GM18870 (cell line): ENCODE measurements around the gene KL.

Experiments used
- ATAC-seq: cut with Tn5 transposase; IDR thresholded peaks from one replicate; pipeline ENCODE4 v1.9.1; 2021; ENCODE audit warnings: moderate library complexity; ENCODE audit not compliant: unreplicated experiment

The KL gene

DNA sequence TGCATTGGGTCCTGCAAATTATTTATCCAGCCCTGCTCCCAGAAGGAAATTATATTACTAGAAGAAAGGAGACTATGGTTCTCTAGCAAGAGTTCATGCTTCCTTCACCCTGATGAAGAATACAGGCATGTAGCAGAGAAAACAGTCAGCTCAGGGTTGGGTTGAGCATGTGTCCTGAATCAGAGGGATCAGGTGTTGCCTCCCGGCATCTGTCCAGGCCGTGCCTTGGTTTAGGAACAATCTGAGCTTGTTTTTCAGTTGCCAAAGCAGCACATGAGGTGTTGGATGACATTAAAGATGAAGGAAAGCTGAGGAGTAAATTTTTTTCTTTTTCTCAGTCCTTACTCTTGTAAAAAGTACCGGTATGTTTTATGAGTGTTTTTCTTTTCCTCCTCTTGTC, 62.0 kb downstream of the KL start:
- no peak for ATAC-seq

DNA sequence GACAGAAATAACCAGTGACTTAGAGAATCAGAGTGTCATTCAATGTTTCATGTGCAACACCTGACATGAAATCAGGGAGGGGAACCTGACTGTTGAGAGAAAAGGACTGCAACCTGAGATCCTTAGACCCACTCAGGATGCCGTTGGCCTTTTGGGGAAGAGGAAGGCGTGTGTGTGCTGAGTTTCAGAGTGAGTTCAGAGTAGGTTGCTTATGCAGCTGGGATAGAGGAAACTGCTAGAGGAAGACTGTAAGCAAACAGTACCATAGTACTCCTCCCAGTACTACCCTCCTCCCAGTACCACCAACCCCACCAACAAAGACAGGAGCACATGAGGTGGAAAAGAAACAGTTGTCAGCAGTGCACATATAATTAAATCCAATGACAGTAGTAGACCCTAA, 63.7 kb downstream of the KL start:
- no peak for ATAC-seq

DNA sequence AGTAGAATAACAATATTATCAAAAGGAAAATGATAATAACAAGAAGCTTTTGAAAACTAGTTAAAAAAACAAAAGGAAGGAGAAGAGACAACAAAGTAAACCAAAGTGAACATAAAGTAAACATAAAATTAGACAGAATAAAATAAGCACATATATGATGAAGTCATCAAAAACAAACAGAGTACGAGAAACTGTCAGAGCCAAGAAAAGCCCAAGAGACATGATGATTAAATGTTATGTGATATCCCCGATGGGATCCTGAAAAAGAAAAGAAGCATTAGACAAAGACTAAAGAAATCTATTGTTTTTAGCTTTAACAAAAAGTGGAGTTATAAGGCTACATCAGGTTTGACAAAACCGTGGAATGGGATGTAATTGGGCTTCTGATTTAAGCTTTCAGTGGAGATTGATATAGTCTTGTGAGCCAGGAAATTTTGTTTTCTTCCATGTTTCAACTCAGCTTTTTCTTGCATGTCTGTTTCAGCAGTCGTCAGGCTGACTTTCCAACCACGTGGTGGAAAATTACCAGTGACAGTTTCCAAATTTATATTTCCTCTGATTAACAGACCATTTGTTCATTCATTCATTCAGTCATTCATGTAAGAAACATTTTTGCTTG, 64.9 kb downstream of the KL start:
- ATAC-seq = no peak

DNA sequence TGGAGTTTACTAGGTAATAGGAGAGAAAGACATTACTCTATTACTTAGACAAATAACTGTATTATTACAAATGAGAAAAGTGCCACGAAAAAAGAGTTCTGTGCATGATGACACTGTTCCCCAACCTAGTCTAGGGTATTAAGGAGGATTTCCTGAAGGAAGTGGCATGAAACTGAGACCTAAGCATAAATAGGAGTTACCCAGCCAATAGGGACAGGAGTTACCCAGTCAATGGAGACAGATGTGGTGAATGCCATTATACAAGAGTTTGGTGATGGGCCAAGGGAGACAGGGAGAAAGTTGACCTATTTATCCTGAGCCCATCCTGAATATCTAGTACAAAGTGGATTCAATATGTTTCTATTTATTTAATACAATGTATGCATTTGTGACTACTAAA, 65.4 kb downstream of the KL start:
- no peak for ATAC-seq

DNA sequence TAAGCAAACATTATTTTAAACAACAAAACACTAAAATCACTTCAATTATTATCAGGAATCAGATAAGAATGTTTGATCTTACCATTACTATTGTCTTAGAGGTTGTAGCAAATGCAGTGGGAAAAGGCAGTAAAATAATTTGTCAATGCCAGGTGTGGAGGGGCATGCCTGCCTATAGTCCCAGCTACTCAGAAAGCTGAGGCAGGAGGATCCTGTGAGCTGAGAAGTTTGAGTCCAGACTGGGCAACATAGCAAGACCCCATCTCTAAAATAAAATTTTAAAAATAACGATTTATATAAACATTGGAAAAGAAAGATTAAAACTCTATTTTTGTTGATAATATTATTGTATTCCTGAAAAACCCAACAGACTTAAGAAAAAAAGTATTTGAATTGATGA, 66.8 kb downstream of the KL start:
- no peak for ATAC-seq

DNA sequence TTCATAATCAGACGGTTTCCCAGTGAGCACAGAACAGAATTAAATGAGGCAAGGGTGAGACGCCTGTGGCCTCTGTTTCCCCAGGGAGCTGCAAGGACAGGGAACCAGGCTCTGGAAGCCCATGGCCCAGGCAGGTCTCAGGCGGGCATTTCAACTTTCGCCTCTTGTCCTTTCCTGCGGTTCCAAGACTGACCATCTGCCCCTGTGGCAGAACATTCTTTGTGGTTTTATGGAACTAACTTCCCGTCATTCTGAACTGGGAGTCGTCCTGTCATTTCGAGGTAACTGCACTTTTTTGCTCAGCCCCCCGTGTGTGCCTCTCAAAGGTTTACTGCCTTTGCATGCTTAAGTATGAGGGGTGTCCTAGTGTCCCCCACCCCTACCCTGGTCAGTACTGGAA, 70.9 kb downstream of the KL start:
- ATAC-seq = no peak

DNA sequence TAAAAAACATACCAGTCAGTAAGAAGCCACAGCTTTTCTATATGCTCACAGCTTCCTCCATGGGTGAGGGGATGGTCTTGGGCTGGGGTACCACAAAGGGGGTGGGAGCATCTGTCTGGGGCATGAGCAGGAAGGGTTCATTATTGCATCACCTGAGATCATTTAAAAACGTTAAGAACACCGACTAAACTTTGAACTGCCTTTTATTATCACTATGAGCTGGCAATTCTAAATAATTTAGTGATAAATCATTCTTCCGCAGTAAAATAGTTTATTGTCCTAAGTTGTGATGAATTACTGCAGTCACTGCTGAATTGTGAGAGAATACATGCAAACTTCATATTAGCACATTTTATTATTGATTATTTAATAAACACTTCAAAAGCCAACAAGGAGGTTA, 71.6 kb downstream of the KL start:
- ATAC-seq = no peak

DNA sequence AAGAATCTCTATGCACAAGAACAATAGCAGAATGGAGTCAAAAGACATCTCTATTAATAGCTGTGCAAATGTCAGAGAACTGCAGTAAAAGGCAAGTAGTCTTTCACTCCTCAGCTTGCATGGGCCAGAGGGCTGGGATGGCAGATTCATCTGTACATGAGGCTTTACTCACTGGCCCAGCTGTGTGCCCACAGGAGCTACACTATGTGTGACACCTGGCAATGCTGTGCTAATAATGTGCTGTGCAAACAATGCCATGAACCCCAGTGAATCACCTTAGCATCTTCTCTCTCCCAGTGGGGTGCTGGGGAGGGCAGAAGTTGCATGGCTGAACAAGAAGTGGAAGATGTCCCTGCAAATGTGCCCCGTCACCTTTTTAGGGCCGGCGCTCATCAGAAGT, 73.1 kb downstream of the KL start:
- ATAC-seq = no peak

DNA sequence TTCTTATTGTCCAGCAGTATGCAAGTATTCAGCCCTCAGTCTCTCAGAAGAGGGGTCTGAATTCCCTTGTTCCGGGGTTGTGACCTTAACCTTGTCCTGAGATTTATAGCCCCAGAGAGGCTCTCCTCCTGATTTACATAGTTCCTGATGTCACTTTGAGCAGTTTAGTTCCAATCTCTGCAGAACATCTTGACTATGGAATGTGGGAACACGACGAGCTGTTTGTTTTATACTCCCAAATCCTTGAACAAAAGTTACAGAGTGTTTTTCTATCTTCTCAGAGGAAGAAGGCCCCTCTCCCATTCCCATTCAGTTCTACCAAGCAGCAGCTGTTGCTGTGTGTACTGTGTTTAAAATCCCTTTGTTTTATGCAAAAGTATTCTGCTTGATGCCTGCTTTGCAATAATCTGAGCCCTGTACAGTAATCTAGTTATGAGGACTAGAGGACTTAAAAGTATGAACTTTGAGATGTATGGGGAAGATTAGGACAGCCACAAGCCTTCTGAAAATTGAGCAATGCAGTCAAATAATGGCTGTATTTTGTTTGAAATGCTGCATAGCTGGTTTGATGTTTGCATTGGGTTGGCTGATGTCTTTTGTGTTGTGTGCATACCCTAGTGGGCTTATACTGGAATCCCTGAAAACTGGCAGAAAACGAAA, 74.7 kb downstream of the KL start:
- ATAC-seq = no peak

DNA sequence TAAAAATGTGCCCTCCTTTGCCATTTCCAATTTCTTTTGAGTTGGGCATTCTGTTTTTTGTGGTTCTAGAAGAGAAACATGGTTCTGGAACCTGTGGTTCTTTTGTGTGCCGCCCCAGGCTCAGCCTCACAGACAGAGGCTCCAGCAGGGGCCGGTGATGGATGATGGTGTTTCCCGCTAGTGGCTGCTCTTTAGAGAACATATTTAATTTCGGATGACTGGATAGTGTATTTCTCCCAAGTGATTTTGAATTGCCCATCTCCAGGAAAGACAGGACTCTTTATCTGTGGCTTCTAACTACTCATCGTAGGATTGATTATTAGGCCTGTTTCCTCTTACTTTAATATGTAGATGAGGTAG, 75.2 kb downstream of the KL start:
- ATAC-seq = no peak

DNA sequence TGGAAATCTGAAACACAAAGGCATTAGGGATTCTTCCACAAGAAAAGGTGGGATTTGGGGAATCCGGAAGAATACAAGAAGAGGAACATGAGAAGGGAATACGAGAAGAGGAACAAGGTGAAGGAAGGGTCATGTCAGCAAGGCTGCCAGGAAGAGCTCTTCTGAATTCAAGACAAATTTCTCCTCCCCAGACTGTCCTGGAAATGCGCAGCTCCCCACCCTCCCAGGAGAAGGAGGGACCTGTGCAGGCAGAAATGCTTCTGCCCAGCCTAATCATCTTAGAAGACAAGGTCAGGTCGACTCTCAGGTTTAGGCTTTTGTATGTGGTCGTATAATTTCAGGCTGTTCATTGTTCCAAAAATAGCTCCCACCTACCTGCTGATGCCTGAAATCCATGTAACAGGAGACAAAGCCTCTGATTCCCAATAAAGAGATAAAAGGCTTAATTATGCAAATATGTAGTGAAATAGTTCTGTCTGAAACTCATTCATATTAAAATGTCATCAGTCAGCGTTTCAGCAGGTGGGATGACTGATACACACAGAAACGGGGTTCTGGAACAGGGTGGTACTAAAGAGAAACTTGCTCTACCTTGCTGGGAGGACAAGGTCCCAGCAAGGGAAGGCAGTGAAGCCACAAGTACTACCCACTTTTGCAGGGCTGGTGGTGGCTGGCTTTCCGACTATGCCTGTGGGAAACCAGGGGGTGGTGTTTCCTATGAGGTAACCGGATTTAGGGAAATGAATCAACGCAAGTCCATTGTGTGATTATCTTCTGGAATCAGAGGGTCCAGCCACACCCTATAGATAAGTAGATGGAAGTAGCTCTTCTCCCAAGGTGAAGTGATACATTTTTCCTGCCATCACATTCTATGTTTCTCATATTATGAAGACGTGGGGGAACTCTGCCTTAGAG, 76.1 kb downstream of the KL start:
- ATAC-seq = no peak

DNA sequence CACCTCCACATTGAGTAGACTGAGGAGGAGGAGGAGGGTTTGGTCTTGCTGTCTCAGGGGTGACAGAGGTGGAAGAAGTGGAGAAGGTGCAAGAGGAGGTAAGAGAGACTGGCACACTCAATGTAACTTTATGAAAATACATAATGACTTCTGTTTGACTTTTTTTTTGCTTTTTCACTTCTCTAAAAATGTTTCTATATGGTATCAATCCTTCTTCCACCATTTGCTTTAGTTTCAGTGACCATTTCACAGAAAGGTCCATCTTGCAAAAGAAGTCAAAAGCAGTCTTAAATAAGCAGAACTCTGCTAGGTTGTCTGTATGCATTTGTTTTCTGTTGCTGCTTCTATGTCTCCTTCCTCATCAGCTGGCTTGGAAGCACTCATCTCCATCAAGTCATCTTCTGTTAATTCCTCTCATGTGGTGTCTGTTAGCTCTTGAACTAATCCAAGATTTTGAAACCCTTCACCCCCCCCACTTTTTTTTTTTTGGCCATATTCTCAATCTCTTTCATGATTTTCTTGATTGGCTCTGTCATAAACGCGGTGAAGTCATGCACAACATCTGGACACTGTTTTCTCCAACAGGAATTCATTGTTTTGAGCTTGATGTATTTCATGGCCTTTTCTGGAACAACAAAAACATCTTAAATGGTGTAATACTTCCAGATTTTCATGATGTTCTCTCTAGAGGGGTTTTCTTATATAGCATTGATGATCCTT, 80.8 kb downstream of the KL start:
- ATAC-seq = no peak

DNA sequence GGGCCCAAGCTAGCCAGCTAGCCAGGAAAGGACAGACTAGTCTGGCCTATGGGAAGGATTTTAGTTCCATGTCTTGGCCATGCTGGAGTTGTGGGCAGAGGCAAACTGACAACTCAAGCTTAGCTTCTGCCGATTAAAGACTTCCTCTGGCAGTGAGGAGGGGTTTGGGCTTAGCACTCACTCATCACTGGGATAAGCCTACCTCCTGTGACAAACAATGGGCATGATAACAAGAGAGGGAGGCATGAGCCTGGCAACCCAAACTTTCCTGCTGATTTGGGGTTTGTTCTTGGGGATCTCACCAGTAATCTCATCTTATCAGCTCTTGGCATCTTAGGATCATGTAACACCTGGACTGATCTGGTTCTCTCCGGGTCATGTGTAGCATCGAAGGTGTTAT, 83.6 kb downstream of the KL start:
- ATAC-seq = no peak

DNA sequence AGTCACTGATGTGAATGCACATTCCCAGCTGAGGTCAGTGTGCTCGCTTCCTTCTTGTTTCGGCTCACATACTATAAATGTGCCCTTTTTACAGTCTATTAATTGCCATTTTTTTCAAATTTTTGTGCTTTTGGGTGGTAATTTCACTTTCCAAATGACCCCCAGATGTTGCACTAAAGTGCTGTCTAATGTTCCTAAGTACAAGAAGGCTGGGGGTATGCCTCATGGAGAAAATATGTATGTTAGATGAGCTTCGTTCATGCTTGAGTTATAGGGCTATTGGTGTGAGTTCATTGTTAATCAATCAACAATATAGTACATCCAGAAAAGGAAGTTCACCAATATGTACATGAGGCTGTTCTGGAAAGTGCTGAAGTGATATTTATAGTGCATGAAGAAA, 84.7 kb downstream of the KL start:
- no peak for ATAC-seq

DNA sequence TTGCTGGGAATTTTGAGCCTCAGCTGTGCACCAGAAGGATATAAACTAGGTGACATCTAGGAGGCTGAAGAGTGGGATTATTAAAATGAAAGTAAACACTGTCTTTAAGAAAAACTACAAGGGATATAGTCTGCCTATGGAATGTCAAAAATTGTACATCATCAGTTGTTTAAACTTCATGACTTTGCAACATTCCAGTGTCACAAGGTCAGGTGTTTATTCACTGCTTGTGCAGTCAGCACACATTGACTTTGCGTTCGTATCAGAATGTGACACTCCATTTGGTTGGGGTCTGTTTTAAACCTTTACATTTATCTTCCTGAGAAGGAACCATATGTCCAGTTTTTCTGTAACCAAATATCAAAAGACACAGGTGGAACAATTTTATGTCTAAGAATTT, 85.6 kb downstream of the KL start:
- no peak for ATAC-seq

DNA sequence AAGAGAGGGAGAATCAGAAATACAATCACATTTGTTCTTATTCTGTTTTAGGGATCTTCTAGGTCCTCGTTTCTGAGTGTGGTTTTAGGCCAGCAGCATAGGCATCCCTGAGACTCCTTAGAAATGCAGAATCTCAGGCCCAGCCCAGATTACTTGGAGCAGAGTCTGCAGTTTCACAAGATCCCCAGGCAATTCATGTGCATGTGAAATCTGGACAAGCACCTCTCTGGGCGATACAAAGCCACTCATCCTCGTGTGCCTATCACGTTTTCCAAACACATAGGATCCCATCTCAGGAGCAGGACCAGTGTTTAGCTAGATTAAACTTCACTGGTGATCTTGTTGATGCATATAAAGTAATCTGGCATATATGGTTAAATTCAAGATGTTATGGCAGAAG, 87.2 kb downstream of the KL start:
- ATAC-seq = no peak

DNA sequence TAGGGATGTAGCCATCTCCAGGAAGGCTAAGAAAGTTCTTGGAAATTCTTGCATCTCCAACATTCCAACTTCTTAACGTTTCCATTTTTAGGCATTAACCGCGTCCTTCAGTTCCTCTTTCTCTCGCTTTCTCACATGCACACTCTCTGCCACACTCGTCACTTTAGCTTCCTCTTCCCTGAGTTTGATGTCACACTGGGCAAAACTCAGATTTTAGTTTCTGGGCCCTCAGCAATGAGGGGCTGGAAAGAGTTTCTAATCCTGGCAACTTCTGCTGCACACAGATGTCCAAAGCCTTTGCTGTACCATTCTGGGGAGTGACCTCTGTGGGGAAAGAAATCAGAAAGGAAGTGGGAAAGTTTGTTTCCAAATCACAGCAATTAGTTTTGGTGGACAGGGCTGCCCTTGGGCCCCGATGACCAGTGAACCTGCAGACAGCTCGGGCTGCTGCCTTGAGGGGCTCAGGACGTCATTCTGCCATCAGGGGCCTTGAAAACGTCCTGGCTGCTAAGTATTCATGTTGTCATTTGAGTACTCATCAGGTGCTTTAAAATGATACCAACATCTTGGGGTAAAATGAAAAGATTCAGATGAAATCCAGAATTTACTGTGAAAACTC, 89.3 kb downstream of the KL start:
- ATAC-seq = no peak

DNA sequence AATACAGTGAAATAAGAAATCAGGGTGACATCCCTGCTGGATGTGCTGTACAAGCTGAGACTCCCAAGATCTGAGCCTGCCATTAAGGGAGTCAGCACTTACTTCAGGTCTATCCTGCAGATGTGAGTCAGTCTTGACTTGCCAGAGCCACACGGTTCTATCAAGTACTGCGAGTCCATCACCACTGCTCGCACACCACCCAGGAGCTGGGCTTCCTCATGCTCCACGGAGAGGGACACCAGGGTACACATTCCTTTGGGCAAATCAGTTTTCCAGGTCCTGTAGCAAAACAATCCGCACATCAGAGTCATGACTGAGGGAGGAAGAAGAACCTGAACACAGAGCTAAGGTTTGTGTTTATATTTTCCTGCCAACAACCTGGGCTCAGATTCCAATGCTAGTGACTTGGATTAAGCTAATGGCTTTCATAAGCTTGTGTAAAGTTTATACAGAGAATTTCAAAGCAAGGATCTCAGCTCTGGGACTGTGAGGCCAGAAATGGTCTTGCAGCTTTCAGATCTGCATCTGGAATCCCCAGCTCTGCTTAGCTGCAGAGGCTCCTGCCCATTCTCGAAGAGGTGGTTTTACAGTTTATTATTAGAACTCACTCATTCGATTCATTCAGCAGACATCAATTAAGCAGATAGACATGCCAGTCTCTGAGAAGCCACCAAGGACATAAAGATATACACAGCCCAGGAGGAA, 90.6 kb downstream of the KL start:
- ATAC-seq = no peak

DNA sequence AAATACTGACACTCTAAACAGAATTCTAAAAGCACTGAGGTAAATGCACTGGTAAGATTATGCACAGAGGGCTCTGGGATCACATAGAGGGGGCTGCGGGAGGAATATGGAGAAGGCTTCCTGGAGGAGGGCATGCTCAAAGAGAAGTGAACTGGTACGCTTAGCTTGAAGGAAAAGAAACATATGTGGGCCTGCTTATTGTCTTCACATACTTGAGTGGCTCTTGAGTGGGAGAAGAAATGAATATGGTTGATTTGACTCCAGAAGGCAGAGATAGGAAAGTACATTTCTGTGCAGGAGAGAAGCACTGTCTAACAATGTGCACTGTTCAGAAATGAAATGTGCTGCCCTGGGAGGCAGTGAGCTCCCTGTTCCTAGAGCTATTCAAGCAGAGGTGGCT, 91.1 kb downstream of the KL start:
- ATAC-seq = no peak

DNA sequence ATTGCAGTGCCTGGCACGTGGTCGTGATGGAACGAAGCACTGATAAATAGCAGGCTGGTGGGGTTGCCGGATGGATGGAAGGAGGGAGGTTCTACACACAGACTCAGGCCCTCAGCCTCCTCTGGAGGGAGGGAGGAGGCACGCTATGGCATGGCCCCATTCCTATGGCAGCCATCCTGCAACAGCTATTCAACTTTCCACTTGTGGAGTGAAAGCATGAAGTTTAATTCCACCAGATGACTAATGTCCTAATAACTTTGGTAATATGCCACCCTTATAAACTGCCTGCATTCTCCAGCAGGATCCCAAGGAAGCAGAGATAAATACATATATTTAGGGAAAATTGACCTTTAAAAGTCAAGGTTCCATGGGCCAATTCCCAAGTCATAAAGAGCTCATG, 92.4 kb downstream of the KL start:
- no peak for ATAC-seq

DNA sequence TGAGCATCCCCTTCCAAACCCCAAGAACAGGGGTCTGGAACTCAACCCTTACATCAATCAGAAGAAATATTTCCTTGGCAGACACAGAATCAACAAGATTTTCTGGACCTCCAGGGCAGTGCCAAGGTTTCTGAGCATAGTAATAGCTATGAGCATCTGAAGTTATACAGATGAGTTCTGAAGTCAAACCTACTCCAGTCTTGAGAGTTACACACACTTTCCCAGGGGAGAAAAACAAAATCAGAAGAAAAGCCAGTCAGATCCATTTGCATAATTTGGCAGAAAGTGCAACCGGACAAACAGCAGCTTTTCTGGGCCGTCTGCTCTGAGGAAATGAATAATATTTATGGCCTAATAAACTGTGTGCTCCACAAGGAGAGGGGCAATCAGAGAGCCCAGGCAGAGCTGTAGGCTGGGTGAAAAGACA, 93.1 kb downstream of the KL start:
- no peak for ATAC-seq
